PC-9 (cell line): ENCODE measurements around the gene MLC1. TPM values are rescaled to one million over a fixed set of nuclear protein-coding genes. Genes with fewer than 3 reads are reported as not detected.
A peak's percentile ranks its signal among the peaks of the same experiment; 100 is the strongest.

Experiments used
- BruUV-seq: library from RNA; stranded (reverse); fragments of 400-500 nt; replicated peaks from 2 replicates; lab custom pipeline; 2021; lab: Mats Ljungman, UMichigan
- CTCF ChIA-PET: fragments of 300-600 bp; sonication (Branson Sonifier 250); formaldehyde crosslinking; loops from one replicate; lab custom pipeline; 2022; ENCODE audit warnings: antibody characterized with exemption; lab: Charles Lee
- POLR2A ChIA-PET: fragments of 300-600 bp; sonication (Branson Sonifier 250); formaldehyde crosslinking; loops from one replicate; lab custom pipeline; 2022; ENCODE audit warnings: antibody characterized with exemption; ENCODE audit not compliant: unreplicated experiment; lab: Charles Lee
- DNase-seq, 2 experiments: peaks; one replicate each; pipeline versions ENCODE4 v3.0.0 to v3.0.0-alpha.2; 2015 to 2022; ENCODE audit warnings: mixed read lengths in 1 of 2
- H2AFZ ChIP-seq: fragments of 200-600 bp; sonication (generic); 2 replicates; pipeline ENCODE4 v1.8.1; 2017; ENCODE audit warnings: antibody characterized with exemption
- H3F3A ChIP-seq: fragments of 200-600 bp; sonication (generic); 2 replicates; pipeline ENCODE4 v1.8.1; 2017; ENCODE audit warnings: antibody characterized with exemption, mild to moderate bottlenecking, low read depth; ENCODE audit not compliant: insufficient read depth
- H3K27ac ChIP-seq: fragments of 200-600 bp; sonication (generic); 2 replicates; pipeline ENCODE4 v1.6.1; 2016; ENCODE audit warnings: mixed run types
- H3K27me3 ChIP-seq: fragments of 200-600 bp; sonication (generic); 2 replicates; pipeline ENCODE4 v1.6.1; 2016; ENCODE audit warnings: low read depth, mixed run types; ENCODE audit not compliant: insufficient read depth
- H3K36me3 ChIP-seq: fragments of 200-600 bp; sonication (generic); 2 replicates; pipeline ENCODE4 v1.6.1; 2016; ENCODE audit warnings: low read depth, mixed run types
- H3K4me1 ChIP-seq: fragments of 200-600 bp; sonication (generic); replicated peaks from 2 replicates; pipeline ENCODE4 v1.6.1; 2016; ENCODE audit warnings: mixed run types; ENCODE audit not compliant: insufficient read depth
- H3K4me2 ChIP-seq: fragments of 200-600 bp; sonication (generic); 2 replicates; pipeline ENCODE4 v1.6.1; 2017; ENCODE audit warnings: mixed run types
- H3K4me3 ChIP-seq: fragments of 200-600 bp; sonication (generic); 2 replicates; pipeline ENCODE4 v1.6.1; 2016; ENCODE audit warnings: mixed run types
- H3K79me2 ChIP-seq: fragments of 200-600 bp; sonication (generic); 2 replicates; pipeline ENCODE4 v1.6.1; 2017; ENCODE audit warnings: low read depth, mixed run types
- H3K9me2 ChIP-seq: fragments of 200-600 bp; sonication (generic); 2 replicates; pipeline ENCODE4 v1.8.1; 2017; ENCODE audit warnings: mild to moderate bottlenecking; ENCODE audit not compliant: insufficient read depth
- H3K9me3 ChIP-seq: fragments of 200-600 bp; sonication (generic); 2 replicates; pipeline ENCODE4 v1.8.1; 2016; ENCODE audit warnings: low read depth; ENCODE audit not compliant: insufficient read depth
- H4K20me1 ChIP-seq: fragments of 200-600 bp; sonication (generic); 2 replicates; pipeline ENCODE4 v1.8.1; 2017; ENCODE audit not compliant: insufficient read depth
- EZH2 ChIP-seq: fragments of 200-600 bp; sonication (generic); IDR thresholded peaks from 2 replicates; pipeline ENCODE4 v1.8.0; 2017; ENCODE audit warnings: antibody characterized with exemption, low read depth
- intact Hi-C: fragments of 100-400 bp; cut with micrococcal nuclease; formaldehyde crosslinking; loops from one replicate; pipeline ENCODE4 v1.10.0; 2022; ENCODE audit not compliant: unreplicated experiment
- total RNA-seq: library from RNA; stranded (reverse); gene quantifications from 2 replicates; pipeline ENCODE4 v1.2.3, GENCODE V29; 2021
- TF ChIP-seq, protein P1 (sequence below): fragments of 200-600 bp; sonication (generic); conservative IDR thresholded peaks from 2 replicates; pipeline ENCODE4 v1.6.1; 2017; ENCODE audit warnings: mixed run types, antibody characterized with exemption, mild to moderate bottlenecking, moderate library complexity

MLC1 gene
- total RNA-seq, 1 experiment from 2014 or later, result not detected

DNA sequence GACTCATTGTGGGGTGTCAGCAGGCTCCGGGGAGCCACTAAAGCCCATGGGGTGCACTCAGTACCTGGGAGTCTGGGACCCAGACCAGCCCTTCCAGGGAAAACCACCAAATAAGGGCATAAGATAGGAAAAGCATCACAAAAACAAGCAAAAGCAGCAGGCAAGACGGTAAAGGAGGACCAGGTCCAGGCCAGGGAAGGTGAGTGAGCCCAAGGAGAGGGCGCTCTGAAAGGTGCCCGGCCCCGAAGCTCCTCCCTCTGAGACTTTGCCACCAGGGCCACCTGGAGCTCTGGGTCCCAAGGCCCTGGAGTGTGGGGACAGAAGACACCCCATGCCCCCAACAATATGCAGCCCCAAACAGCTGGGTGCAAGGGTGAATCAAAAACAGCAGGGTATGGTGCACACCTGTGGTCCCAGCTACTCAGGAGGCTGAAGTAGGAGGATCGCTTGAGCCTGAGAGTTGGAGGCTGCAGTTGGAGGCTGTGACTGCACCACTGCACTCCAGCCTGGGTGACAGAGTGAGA is 67.5 kb downstream of the MLC1 start:
- no peak overlapping the region for H3K27ac ChIP-seq
- 0 out of 2 replicates have a peak, but pooled peaks cover under 1% of the 10 kb centered on the region for H3K4me1 ChIP-seq
- no peaks in the 10 kb centered on the region for H3K79me2 ChIP-seq
- H3K4me2 ChIP-seq, result no peak overlapping the region
- no peak overlapping the region for H3K4me3 ChIP-seq
- H3K36me3 ChIP-seq, result no peaks in the 10 kb centered on the region
- H4K20me1 ChIP-seq, result no peaks in the 10 kb centered on the region
- DNase-seq, result no peak
- H3K27me3 ChIP-seq, result peaks cover 47% of the 10 kb centered on the region
- intact Hi-C loops, result no loop called here
- no TSS peak for BruUV-seq
- H3K9me3 ChIP-seq, result no peaks in the 10 kb centered on the region
- no peak for TF ChIP-seq EZH2
- TF ChIP-seq, protein P1, sequence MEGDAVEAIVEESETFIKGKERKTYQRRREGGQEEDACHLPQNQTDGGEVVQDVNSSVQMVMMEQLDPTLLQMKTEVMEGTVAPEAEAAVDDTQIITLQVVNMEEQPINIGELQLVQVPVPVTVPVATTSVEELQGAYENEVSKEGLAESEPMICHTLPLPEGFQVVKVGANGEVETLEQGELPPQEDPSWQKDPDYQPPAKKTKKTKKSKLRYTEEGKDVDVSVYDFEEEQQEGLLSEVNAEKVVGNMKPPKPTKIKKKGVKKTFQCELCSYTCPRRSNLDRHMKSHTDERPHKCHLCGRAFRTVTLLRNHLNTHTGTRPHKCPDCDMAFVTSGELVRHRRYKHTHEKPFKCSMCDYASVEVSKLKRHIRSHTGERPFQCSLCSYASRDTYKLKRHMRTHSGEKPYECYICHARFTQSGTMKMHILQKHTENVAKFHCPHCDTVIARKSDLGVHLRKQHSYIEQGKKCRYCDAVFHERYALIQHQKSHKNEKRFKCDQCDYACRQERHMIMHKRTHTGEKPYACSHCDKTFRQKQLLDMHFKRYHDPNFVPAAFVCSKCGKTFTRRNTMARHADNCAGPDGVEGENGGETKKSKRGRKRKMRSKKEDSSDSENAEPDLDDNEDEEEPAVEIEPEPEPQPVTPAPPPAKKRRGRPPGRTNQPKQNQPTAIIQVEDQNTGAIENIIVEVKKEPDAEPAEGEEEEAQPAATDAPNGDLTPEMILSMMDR, result no peak
- ChIA-PET POLR2A (no interaction called here), CTCF (interaction anchor here (0.7 kb wide), 1 partner anchor 391 kb away, joined by 3 read pairs; no protein-coding TSS in a partner anchor)
- no peaks in the 10 kb centered on the region; the same call in 1 of the 2 replicates for H3F3A ChIP-seq
- H2AFZ ChIP-seq, result no peak overlapping the region
- no peaks in the 10 kb centered on the region for H3K9me2 ChIP-seq

DNA sequence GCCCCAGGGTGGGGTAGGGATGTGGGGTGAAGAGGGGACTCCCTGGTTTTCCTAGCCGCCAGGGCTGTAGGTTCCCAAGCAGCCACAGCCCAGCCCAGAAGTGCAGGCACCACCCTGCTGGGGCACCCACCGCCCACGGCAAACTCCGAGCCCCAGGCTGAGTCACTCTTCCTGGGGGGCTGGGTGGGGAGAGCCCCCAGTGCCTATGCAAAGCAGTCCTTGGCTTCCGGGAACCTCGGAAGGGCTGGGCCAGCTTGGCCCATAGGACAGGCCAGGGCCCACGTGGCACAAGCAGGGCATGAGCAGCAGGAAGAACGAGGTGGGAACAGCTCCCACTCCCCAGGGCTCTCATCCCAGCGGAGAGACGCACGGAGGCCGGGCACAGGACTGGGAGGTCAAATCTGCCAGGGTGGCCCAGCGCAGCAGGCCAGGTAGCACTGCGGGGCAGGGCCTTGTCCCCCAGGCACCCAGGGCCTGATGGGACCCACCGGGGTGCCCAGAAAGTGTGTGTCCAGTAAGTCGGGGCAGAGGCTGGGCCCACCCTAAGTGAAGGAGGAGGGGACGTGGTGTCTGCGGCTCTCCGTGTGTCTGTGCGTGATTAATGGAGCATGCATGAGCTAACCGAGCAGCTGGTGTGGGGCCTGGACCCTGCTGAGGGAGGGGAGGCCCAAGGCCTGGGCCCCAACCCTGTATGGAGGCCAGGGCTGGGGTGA is 68.1 kb downstream of the MLC1 start:
- Histone ChIP-seq H3K4me1 (0 out of 2 replicates have a peak, but pooled peaks cover 3% of the 10 kb centered on the region), H2AFZ (no peak overlapping the region), H3K4me2 (no peak overlapping the region), H3K36me3 (no peaks in the 10 kb centered on the region), H3F3A (no peaks in the 10 kb centered on the region; the same call in 1 of the 2 replicates), H3K79me2 (no peaks in the 10 kb centered on the region), H3K27ac (no peak overlapping the region), H4K20me1 (no peaks in the 10 kb centered on the region), H3K9me2 (no peaks in the 10 kb centered on the region), H3K27me3 (peaks cover 47% of the 10 kb centered on the region), H3K9me3 (no peaks in the 10 kb centered on the region), H3K4me3 (no peak overlapping the region)
- POLR2A ChIA-PET, result interaction anchor here (0.7 kb wide), 1 partner anchor 219 kb away, joined by 4 read pairs; no protein-coding TSS in a partner anchor
- TF ChIP-seq EZH2, result no peak
- TF ChIP-seq, protein P1, result no peak
- intact Hi-C loops, result no loop called here
- peak in 1 of 2 experiments; percentile 49 for DNase-seq
- no TSS peak for BruUV-seq
- CTCF ChIA-PET, result no interaction called here

DNA sequence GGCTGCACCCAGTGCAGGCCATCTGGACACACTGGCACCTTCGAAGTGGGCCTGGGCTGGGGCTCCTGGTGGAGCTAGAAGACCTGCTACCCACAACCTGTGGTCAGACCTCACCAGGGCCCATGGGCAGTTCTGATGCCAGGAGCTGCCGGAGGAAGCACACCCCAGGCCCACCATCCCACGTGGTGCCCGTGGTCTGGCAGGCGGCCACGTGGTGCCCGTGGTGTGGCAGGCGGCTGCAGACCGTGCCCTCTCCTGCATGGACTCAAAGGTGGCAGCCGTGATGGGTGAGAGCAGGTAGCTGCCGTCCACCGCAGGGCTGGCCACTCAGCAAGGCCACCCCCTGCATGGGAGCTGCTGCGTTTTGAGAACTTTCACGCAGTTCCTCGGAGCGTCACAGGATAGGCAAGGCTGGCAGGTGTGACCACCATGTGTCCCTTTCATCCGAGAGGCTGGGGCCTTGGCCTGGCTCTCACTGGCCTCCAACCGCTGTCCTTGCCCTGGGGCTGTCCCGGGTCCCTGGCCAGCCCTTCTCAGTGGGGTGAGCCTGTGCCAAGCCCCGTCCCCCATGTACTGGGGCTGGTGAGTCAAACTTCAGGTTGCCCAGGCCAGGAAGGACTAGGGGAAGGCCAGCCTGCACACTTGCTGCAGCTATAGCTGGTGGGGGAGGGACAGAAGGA is 68.8 kb downstream of the MLC1 start:
- H3K9me3 ChIP-seq, result no peaks in the 10 kb centered on the region
- no peaks in the 10 kb centered on the region for H3K79me2 ChIP-seq
- DNase-seq, result no peak
- intact Hi-C loops, result no loop called here
- H3K27me3 ChIP-seq, result peaks cover 54% of the 10 kb centered on the region
- TF ChIP-seq EZH2, result no peak
- TF ChIP-seq, protein P1, result no peak
- H3K36me3 ChIP-seq, result no peaks in the 10 kb centered on the region
- H3K4me2 ChIP-seq, result no peak overlapping the region
- no peak overlapping the region for H2AFZ ChIP-seq
- no peaks in the 10 kb centered on the region for H3K9me2 ChIP-seq
- no peak overlapping the region for H3K27ac ChIP-seq
- no peak overlapping the region for H3K4me3 ChIP-seq
- H3K4me1 ChIP-seq, result 0 out of 2 replicates have a peak, but pooled peaks cover 3% of the 10 kb centered on the region
- ChIA-PET CTCF (no interaction called here), POLR2A (interaction anchor here (0.5 to 0.7 kb wide), 2 partner anchors 26 to 219 kb away, joined by 3 to 4 read pairs; no protein-coding TSS in a partner anchor)
- BruUV-seq, result no TSS peak
- H4K20me1 ChIP-seq, result 0 out of 2 replicates have a peak, but pooled peaks cover 3% of the 10 kb centered on the region
- no peaks in the 10 kb centered on the region; the same call in 1 of the 2 replicates for H3F3A ChIP-seq
